IMR-90 (cell line): ENCODE results near the gene SLC12A8. TPM values are rescaled to one million over a fixed set of nuclear protein-coding genes. Genes with fewer than 3 reads are reported as not detected.

ENCODE experiments used
- ATAC-seq: fragments of 200-7000 bp; cut with Tn5 transposase; 2 replicates; pipeline ENCODE4 v1.9.1; 2020; ENCODE audit warnings: low read depth, mild to moderate bottlenecking, moderate library complexity
- BruUV-seq: library from RNA; stranded (reverse); fragments of 400-500 nt; replicated peaks from 2 replicates; lab custom pipeline; 2021; lab: Mats Ljungman, UMichigan
- CTCF ChIA-PET: fragments of 300-600 bp; formaldehyde crosslinking; extraction: SDS; loops from one replicate; lab custom pipeline; 2021; ENCODE audit warnings: antibody characterized with exemption; lab: Yijun Ruan, JAX
- POLR2A ChIA-PET: fragments of 300-600 bp; sonication (Branson Sonifier 250); formaldehyde crosslinking; loops from one replicate; lab custom pipeline; 2022; ENCODE audit warnings: antibody characterized with exemption; ENCODE audit not compliant: unreplicated experiment; lab: Charles Lee
- DNase-seq: peaks from one replicate; pipeline ENCODE4 v3.0.0; 2013
- H2AFZ ChIP-seq: replicated peaks from 2 replicates; pipeline ENCODE3; 2013; ENCODE audit warnings: low read length, mild to moderate bottlenecking; ENCODE audit not compliant: poor library complexity
- H2AK5ac ChIP-seq: 2 replicates; pipeline ENCODE4 v1.6.1; 2013; ENCODE audit warnings: low read depth, low read length, inconsistent platforms
- H2AK9ac ChIP-seq: replicated peaks from 2 replicates; pipeline ENCODE3; 2013; ENCODE audit warnings: mild to moderate bottlenecking, low read depth, low read length, moderate library complexity; ENCODE audit not compliant: poor library complexity
- H2BK120ac ChIP-seq: 2 replicates; pipeline ENCODE4 v1.6.1; 2013; ENCODE audit warnings: low read depth, low read length, inconsistent platforms
- H2BK15ac ChIP-seq: 3 replicates; pipeline ENCODE4 v1.6.1; 2013; ENCODE audit warnings: low read depth, low read length, inconsistent platforms
- H2BK20ac ChIP-seq: 2 replicates; pipeline ENCODE4 v1.6.1; 2013; ENCODE audit warnings: low read depth, mild to moderate bottlenecking, inconsistent platforms, low read length, moderate library complexity
- H2BK5ac ChIP-seq: 2 replicates; pipeline ENCODE4 v1.6.1; 2013; ENCODE audit warnings: mild to moderate bottlenecking, low read depth, low read length, inconsistent platforms; ENCODE audit not compliant: poor library complexity, severe bottlenecking
- H3K14ac ChIP-seq: replicated peaks from 2 replicates; pipeline ENCODE4 v1.6.1; 2013; ENCODE audit warnings: low read depth, low read length, inconsistent platforms
- H3K18ac ChIP-seq: 2 replicates; pipeline ENCODE4 v1.6.1; 2013; ENCODE audit warnings: low read depth, low read length, control low read depth
- H3K23ac ChIP-seq: 2 replicates; pipeline ENCODE4 v1.6.1; 2013; ENCODE audit warnings: low read depth, low read length, inconsistent platforms
- H3K27ac ChIP-seq: 2 replicates; pipeline ENCODE4 v1.5.1; 2013; ENCODE audit warnings: mild to moderate bottlenecking, control low read depth, low read length; ENCODE audit not compliant: insufficient read depth
- H3K27me3 ChIP-seq: 2 replicates; pipeline ENCODE4 v1.6.1; 2013; ENCODE audit warnings: low read length; ENCODE audit not compliant: control insufficient read depth, insufficient read depth
- H3K36me3 ChIP-seq: 2 replicates; pipeline ENCODE4 v1.6.1; 2013; ENCODE audit warnings: low read length, mixed read lengths; ENCODE audit not compliant: control insufficient read depth, insufficient read depth
- H3K4ac ChIP-seq: 2 replicates; pipeline ENCODE4 v1.6.1; 2013; ENCODE audit warnings: low read depth, low read length, inconsistent platforms
- H3K4me1 ChIP-seq: 2 replicates; pipeline ENCODE4 v1.6.1; 2013; ENCODE audit warnings: low read length, mixed read lengths; ENCODE audit not compliant: control insufficient read depth, insufficient read depth
- H3K4me2 ChIP-seq: 2 replicates; pipeline ENCODE4 v1.6.1; 2013; ENCODE audit warnings: low read depth, mild to moderate bottlenecking, control low read depth, low read length, moderate library complexity
- H3K4me3 ChIP-seq: 2 replicates; pipeline ENCODE4 v1.5.1; 2013; ENCODE audit warnings: low read depth, mild to moderate bottlenecking, control low read depth, low read length, moderate library complexity; ENCODE audit not compliant: insufficient read depth
- H3K56ac ChIP-seq: 2 replicates; pipeline ENCODE4 v1.6.1; 2013; ENCODE audit warnings: low read length, inconsistent platforms; ENCODE audit not compliant: insufficient read depth; ENCODE audit errors: extremely low read depth
- H3K79me1 ChIP-seq, 2 experiments: 2 replicates each; pipeline ENCODE4 v1.6.1; 2013; ENCODE audit warnings: low read length in 2 of 2, inconsistent platforms in 1 of 2, low read depth in 1 of 2
- H3K9ac ChIP-seq: 2 replicates; pipeline ENCODE4 v1.6.1; 2013; ENCODE audit warnings: low read depth, low read length, control low read depth
- H3K9me1 ChIP-seq: 2 replicates; pipeline ENCODE4 v1.6.1; 2013; ENCODE audit warnings: low read length, inconsistent platforms; ENCODE audit not compliant: insufficient read depth
- H3K9me3 ChIP-seq: 2 replicates; pipeline ENCODE4 v1.6.1; 2013; ENCODE audit warnings: low read length; ENCODE audit not compliant: control insufficient read depth, insufficient read depth
- H4K20me1 ChIP-seq: 2 replicates; pipeline ENCODE4 v1.6.1; 2013; ENCODE audit warnings: low read length, inconsistent platforms; ENCODE audit not compliant: insufficient read depth
- H4K5ac ChIP-seq: 2 replicates; pipeline ENCODE4 v1.6.1; 2013; ENCODE audit warnings: mild to moderate bottlenecking, low read depth, low read length, control low read depth
- H4K8ac ChIP-seq, 2 experiments: 2 replicates each; pipeline ENCODE4 v1.6.1; 2013; ENCODE audit warnings: low read depth in 2 of 2, low read length in 2 of 2, control low read depth in 1 of 2, inconsistent platforms in 1 of 2
- H4K91ac ChIP-seq: 2 replicates; pipeline ENCODE4 v1.6.1; 2013; ENCODE audit warnings: low read depth, low read length, inconsistent platforms; ENCODE audit not compliant: insufficient read depth
- CEBPB ChIP-seq: IDR thresholded peaks from 2 replicates; pipeline ENCODE4 v1.6.1; 2012; ENCODE audit warnings: low read depth, low read length, improper control_type of control experiment
- CHD1 ChIP-seq: IDR thresholded peaks from 2 replicates; pipeline ENCODE4 v1.6.1; 2012; ENCODE audit warnings: low read depth, low read length, improper control_type of control experiment
- MAFK ChIP-seq: IDR thresholded peaks from 2 replicates; pipeline ENCODE4 v1.6.1; 2012; ENCODE audit warnings: low read depth, low read length, improper control_type of control experiment
- MAZ ChIP-seq: IDR thresholded peaks from 2 replicates; pipeline ENCODE4 v1.6.1; 2012; ENCODE audit warnings: low read depth, mild to moderate bottlenecking, low read length, improper control_type of control experiment, moderate library complexity, borderline replicate concordance
- MXI1 ChIP-seq: IDR thresholded peaks from 2 replicates; pipeline ENCODE4 v1.6.1; 2012; ENCODE audit warnings: low read depth, mild to moderate bottlenecking, low read length, moderate library complexity, borderline replicate concordance
- RCOR1 ChIP-seq: IDR thresholded peaks from 2 replicates; pipeline ENCODE4 v1.6.1; 2012; ENCODE audit warnings: mild to moderate bottlenecking, low read length, improper control_type of control experiment; ENCODE audit not compliant: insufficient replicate concordance
- RFX5 ChIP-seq: IDR thresholded peaks from 2 replicates; pipeline ENCODE4 v1.8.0; 2012; ENCODE audit warnings: low read depth, mild to moderate bottlenecking, low read length, moderate library complexity
- WGBS, 2 experiments: methylation state at CpG; one replicate each; pipeline versions ENCODE4 v1.1.5 to v1.1.7; 2013; ENCODE audit warnings: missing lambda C conversion rate in 2 of 2; ENCODE audit not compliant: insufficient read length in 1 of 2; ENCODE audit errors: extremely low coverage in 2 of 2; 5-methylcytosine and 5-hydroxymethylcytosine counted together
- dilution Hi-C: fragments of 300-500 bp; cut with HindIII; formaldehyde crosslinking; loops from one replicate; pipeline ENCODE4 v1.14.3; 2018; ENCODE audit warnings: low sequenced_read_pairs; ENCODE audit not compliant: unreplicated experiment
- in situ Hi-C: fragments of 300-500 bp; cut with MboI; formaldehyde crosslinking; loops from 3 replicates; pipeline ENCODE4 v1.14.3; 2019; ENCODE audit warnings: low sequenced_read_pairs, inconsistent platforms, mixed read lengths
- intact Hi-C: fragments of 100-400 bp; cut with micrococcal nuclease; formaldehyde crosslinking; loops from 2 replicates; pipeline ENCODE4 v1.10.0; 2022
- polyA plus RNA-seq, 3 experiments: library from polyadenylated mRNA; depleted of rRNA; stranded (reverse); fragments of >200 nt; gene quantifications; 2 replicates each; pipeline ENCODE4 v1.2.3, GENCODE V29; 2012; ENCODE audit warnings: low replicate concordance in 1 of 3
- total RNA-seq: library from RNA; depleted of rRNA; stranded (reverse); fragments of >200 nt; gene quantifications from 2 replicates; pipeline ENCODE4 v1.2.3, GENCODE V29; 2012
- TF ChIP-seq, protein P1 (sequence below): fragments of 150-350 bp; IDR thresholded peaks from 2 replicates; pipeline ENCODE4 v1.6.1; 2017; ENCODE audit warnings: mild to moderate bottlenecking, antibody characterized with exemption, low read length, low read depth
- TF ChIP-seq, protein P2 (sequence below): fragments of 150-350 bp; IDR thresholded peaks from 2 replicates; pipeline ENCODE4 v1.6.1; 2016; ENCODE audit warnings: low read depth, mild to moderate bottlenecking, low read length, moderate library complexity, borderline replicate concordance
- TF ChIP-seq, protein P3 (sequence below): conservative IDR thresholded peaks from 2 replicates; pipeline ENCODE4 v1.5.1; 2012; ENCODE audit warnings: mild to moderate bottlenecking, low read depth, low read length, improper control_type of control experiment

The SLC12A8 gene
- total and polyA plus RNA-seq, 2 of the 4 experiments (the other 2 are of a cell fraction) = 2.2 to 4.3 TPM

DNA sequence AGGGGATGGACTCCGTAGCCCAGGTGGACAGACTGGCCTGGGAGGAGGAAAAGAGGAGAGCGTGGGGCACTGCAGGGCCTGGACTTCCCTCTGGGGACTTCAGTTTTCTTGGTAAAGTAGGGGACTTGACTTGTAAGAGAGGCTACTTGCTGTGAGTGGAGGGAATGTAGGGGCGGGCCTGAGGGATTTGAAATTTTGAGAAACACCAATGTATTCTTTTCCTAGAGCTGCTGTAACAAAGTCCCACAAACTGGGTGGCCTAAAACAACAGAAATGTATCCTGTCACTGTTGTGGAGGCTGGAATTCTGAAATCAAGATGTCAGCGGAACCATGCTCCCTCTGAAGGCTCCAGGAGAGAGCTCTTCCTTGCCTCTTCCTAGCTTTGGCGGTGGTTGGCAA, 150.9 kb downstream of the SLC12A8 start (continued):
- TF ChIP-seq, protein P1, sequence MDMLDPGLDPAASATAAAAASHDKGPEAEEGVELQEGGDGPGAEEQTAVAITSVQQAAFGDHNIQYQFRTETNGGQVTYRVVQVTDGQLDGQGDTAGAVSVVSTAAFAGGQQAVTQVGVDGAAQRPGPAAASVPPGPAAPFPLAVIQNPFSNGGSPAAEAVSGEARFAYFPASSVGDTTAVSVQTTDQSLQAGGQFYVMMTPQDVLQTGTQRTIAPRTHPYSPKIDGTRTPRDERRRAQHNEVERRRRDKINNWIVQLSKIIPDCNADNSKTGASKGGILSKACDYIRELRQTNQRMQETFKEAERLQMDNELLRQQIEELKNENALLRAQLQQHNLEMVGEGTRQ = no peak
- TF ChIP-seq MAFK (no peak), RCOR1 (no peak), CHD1 (no peak)

DNA sequence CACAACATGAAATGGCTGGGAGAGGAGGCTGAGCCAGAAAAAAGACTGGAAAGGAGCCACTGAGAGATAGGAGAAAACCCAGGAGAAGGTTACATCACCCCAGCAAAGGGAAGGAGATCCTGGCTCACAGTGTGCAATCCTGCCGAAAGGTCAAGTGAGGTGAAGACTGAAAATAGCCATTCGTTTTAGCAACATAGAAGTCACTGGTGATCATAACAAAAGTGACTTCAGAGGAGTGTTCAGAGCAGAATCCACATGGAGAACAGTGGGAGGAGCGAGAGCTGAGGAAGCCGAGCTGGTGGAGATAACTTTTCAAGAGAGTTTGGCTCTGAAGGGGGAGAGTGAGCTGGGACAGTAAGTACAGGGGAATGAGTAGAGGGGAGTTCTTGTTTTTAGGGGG, 151.4 kb downstream of the SLC12A8 start:
- Histone ChIP-seq H4K20me1 (peaks cover 3% of the 10 kb centered on the region; the same call in 1 of the 2 replicates), H4K8ac (peak overlapping the region; percentile 38 to 88; a peak in 3 of 4 replicates), H3K9me3 (no peaks in the 10 kb centered on the region), H3K9ac (peak overlapping the region; percentile 67), H3K18ac (peak overlapping the region; percentile 89), H2BK5ac (peak overlapping the region; percentile 75), H2BK20ac (peak overlapping the region; percentile 94), H3K4me2 (peak overlapping the region; percentile 56), H3K4me1 (peaks cover 34% of the 10 kb centered on the region), H2BK15ac (peak overlapping the region; percentile 98), H3K4ac (peak overlapping the region; percentile 98), H4K5ac (peak overlapping the region; percentile 76), H3K27me3 (no peaks in the 10 kb centered on the region), H3K36me3 (no peaks in the 10 kb centered on the region), H3K23ac (peak overlapping the region; percentile 83), H3K56ac (peak overlapping the region; percentile 57; the same call in 1 of the 2 replicates), H3K9me1 (peaks cover 33% of the 10 kb centered on the region), H2AFZ (peak overlapping the region; percentile 24), H3K4me3 (peak overlapping the region; percentile 5; the same call in 1 of the 2 replicates), H2BK120ac (peak overlapping the region; percentile 98), H2AK9ac (peak overlapping the region; percentile 57), H3K79me1 (peaks cover 3 to 9% of the 10 kb centered on the region in 2 experiments; a peak in 2 of 4 replicates), H2AK5ac (peak overlapping the region; percentile 99), H4K91ac (peak overlapping the region; percentile 97), H3K14ac (peak overlapping the region; percentile 92), H3K27ac (peak overlapping the region; percentile 84; the same call in 1 of the 2 replicates)
- POLR2A ChIA-PET = interaction anchor here (0.6 kb wide), 2 partner anchors 76 to 837 kb away, joined by 3 read pairs; no protein-coding TSS in a partner anchor
- DNase-seq = peak; percentile 84
- BruUV-seq = no TSS peak
- 25% methylated on average over 3 of the region's 4 CpGs; no CpG with 5 or more reads in 1 of the 2 experiments for WGBS, 2 experiments
- in situ Hi-C loops = no loop called here
- CTCF ChIA-PET = interaction anchor here (0.7 to 1.3 kb wide), 2 partner anchors 65 to 69 kb away, joined by 3 read pairs; no protein-coding TSS in a partner anchor
- intact Hi-C loops = no loop called here
- peak; percentile 38 for ATAC-seq
- dilution Hi-C loops = no loop called here
- TF ChIP-seq CHD1 = no peak
- no peak for TF ChIP-seq MXI1
- TF ChIP-seq, protein P2, sequence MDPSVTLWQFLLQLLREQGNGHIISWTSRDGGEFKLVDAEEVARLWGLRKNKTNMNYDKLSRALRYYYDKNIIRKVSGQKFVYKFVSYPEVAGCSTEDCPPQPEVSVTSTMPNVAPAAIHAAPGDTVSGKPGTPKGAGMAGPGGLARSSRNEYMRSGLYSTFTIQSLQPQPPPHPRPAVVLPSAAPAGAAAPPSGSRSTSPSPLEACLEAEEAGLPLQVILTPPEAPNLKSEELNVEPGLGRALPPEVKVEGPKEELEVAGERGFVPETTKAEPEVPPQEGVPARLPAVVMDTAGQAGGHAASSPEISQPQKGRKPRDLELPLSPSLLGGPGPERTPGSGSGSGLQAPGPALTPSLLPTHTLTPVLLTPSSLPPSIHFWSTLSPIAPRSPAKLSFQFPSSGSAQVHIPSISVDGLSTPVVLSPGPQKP = no peak
- no peak for TF ChIP-seq RFX5
- TF ChIP-seq MAZ = 0 out of 2 replicates have a peak, but pooled peaks have one; percentile 24
- TF ChIP-seq RCOR1 = no peak
- TF ChIP-seq CEBPB = peak; percentile 91
- TF ChIP-seq, protein P3, sequence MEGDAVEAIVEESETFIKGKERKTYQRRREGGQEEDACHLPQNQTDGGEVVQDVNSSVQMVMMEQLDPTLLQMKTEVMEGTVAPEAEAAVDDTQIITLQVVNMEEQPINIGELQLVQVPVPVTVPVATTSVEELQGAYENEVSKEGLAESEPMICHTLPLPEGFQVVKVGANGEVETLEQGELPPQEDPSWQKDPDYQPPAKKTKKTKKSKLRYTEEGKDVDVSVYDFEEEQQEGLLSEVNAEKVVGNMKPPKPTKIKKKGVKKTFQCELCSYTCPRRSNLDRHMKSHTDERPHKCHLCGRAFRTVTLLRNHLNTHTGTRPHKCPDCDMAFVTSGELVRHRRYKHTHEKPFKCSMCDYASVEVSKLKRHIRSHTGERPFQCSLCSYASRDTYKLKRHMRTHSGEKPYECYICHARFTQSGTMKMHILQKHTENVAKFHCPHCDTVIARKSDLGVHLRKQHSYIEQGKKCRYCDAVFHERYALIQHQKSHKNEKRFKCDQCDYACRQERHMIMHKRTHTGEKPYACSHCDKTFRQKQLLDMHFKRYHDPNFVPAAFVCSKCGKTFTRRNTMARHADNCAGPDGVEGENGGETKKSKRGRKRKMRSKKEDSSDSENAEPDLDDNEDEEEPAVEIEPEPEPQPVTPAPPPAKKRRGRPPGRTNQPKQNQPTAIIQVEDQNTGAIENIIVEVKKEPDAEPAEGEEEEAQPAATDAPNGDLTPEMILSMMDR = no peak
